K562 (cell line): ENCODE data around the gene ZNF514. TPM values are rescaled to one million over a fixed set of nuclear protein-coding genes. Genes with fewer than 3 reads are reported as not detected.

Experiments used
- ATAC-seq: fragments of 200-7000 bp; cut with Tn5 transposase; 3 replicates; pipeline ENCODE4 v1.9.1; 2020; ENCODE audit warnings: moderate library complexity
- BruUV-seq: library from RNA; stranded (reverse); fragments of 400-500 nt; replicated peaks from 2 replicates; lab custom pipeline; 2021; lab: Mats Ljungman, UMichigan
- CTCF ChIA-PET: fragments of 300-600 bp; formaldehyde crosslinking; extraction: SDS; loops from one replicate; lab custom pipeline; 2021; ENCODE audit warnings: low intra/inter-chr PET ratio; lab: Yijun Ruan, JAX
- POLR2A ChIA-PET: fragments of 300-600, 350-650 bp; sonication (Branson Sonifier 250); formaldehyde crosslinking; extraction: SDS; loops from one replicate; lab custom pipeline; 2021; ENCODE audit warnings: antibody characterized with exemption, inconsistent platforms; lab: Yijun Ruan, JAX
- DNase-seq, 4 experiments: peaks; one replicate each; pipeline versions ENCODE4 v3.0.0 to v3.0.0-alpha.2; 2011 to 2018; ENCODE audit warnings: low spot score in 3 of 4, mixed read lengths in 3 of 4; ENCODE audit errors: extremely low read depth in 1 of 4
- FAIRE-seq: peaks from 2 replicates; lab custom pipeline; 2011; peaks lifted over from hg19 to GRCh38; lab: Jason Lieb, UNC
- H2AFZ ChIP-seq: 2 replicates; pipeline ENCODE4 v1.6.0; 2011; ENCODE audit warnings: low read depth, low read length, control low read depth, inconsistent platforms
- H3K27ac ChIP-seq: fragments of 200-600 bp; 3 replicates; pipeline ENCODE4 v1.8.0; 2011; ENCODE audit warnings: low read depth, mild to moderate bottlenecking, control low read depth, inconsistent platforms, low read length, moderate library complexity, mixed read lengths; ENCODE audit errors: extremely low read depth
- H3K27me3 ChIP-seq, 2 experiments: fragments of 300-600 bp in 1 of 2; 2 replicates in 1 of 2; 3 replicates in 1 of 2; pipeline versions ENCODE4 v1.6.0 to v1.8.0; 2011; ENCODE audit warnings: inconsistent platforms in 2 of 2, low read length in 2 of 2, mild to moderate bottlenecking in 1 of 2, mixed read lengths in 1 of 2, moderate library complexity in 1 of 2; ENCODE audit not compliant: control insufficient read depth in 2 of 2, insufficient read depth in 2 of 2
- H3K36me3 ChIP-seq: fragments of 300-600 bp; 3 replicates; pipeline ENCODE4 v1.8.0; 2011; ENCODE audit warnings: mild to moderate bottlenecking, low read length, inconsistent platforms; ENCODE audit not compliant: control insufficient read depth, insufficient read depth
- H3K4me1 ChIP-seq, 2 experiments: fragments of 200-600 bp in 1 of 2; replicated peaks in 1 of 2; 2 replicates in 1 of 2; 3 replicates in 1 of 2; pipeline versions ENCODE4 v1.5.1 to v1.8.0; 2011; ENCODE audit warnings: inconsistent platforms in 2 of 2, low read length in 2 of 2, mild to moderate bottlenecking in 1 of 2, mixed read lengths in 1 of 2, moderate library complexity in 1 of 2; ENCODE audit not compliant: control insufficient read depth in 2 of 2, insufficient read depth in 2 of 2
- H3K4me2 ChIP-seq: 2 replicates; pipeline ENCODE4 v1.6.1; 2011; ENCODE audit warnings: low read length, control low read depth, inconsistent platforms, mixed read lengths; ENCODE audit not compliant: insufficient read depth
- H3K4me3 ChIP-seq: fragments of 200-600 bp; sonication (generic), shearing (Covaris generic); 2 replicates; pipeline ENCODE4 v1.5.1; 2016; ENCODE audit warnings: control low read depth, inconsistent platforms
- H3K79me2 ChIP-seq: fragments of 200-600 bp; 3 replicates; pipeline ENCODE4 v1.8.0; 2011; ENCODE audit warnings: low read length, inconsistent platforms; ENCODE audit not compliant: control insufficient read depth, insufficient read depth
- H3K9ac ChIP-seq, 2 experiments: 2 replicates each; pipeline versions ENCODE4 v1.6.0 to v1.6.1; 2011; ENCODE audit warnings: low read depth in 2 of 2, low read length in 2 of 2, control low read depth in 1 of 2, inconsistent platforms in 1 of 2, mild to moderate bottlenecking in 1 of 2, mixed read lengths in 1 of 2; ENCODE audit not compliant: insufficient read depth in 1 of 2
- H3K9me1 ChIP-seq: one replicate; pipeline ENCODE4 v1.6.0; 2011; ENCODE audit warnings: inconsistent platforms, mild to moderate bottlenecking, low read length, moderate library complexity; ENCODE audit not compliant: control insufficient read depth, insufficient read depth
- H3K9me3 ChIP-seq: replicated peaks from 2 replicates; pipeline ENCODE4 v1.5.1; 2011; ENCODE audit warnings: low read depth, low read length, inconsistent platforms; ENCODE audit not compliant: control insufficient read depth, insufficient read depth
- H4K20me1 ChIP-seq: replicated peaks from 2 replicates; pipeline ENCODE4 v1.6.1; 2011; ENCODE audit warnings: low read length, inconsistent platforms, mixed read lengths; ENCODE audit not compliant: control insufficient read depth, insufficient read depth
- CREBBP ChIP-seq: IDR thresholded peaks from one replicate; pipeline ENCODE4 v1.6.1; 2012; ENCODE audit warnings: low read depth, mild to moderate bottlenecking, control low read depth, inconsistent platforms, low read length
- NFE2 ChIP-seq: IDR thresholded peaks from 2 replicates; pipeline ENCODE4 v1.6.1; 2014; ENCODE audit warnings: antibody characterized with exemption, low read depth
- PTTG1 ChIP-seq: fragments of 450-650 bp; IDR thresholded peaks from 2 replicates; pipeline ENCODE4 v1.6.1; 2016; ENCODE audit warnings: low read depth, mild to moderate bottlenecking, missing genetic modification characterization, missing compliant biosample characterization
- RBFOX2 ChIP-seq: fragments of 200-400 bp; formaldehyde crosslinking; IDR thresholded peaks from 2 replicates; pipeline ENCODE4 v1.6.1; 2017; ENCODE audit warnings: low read depth, mild to moderate bottlenecking, low read length, moderate library complexity
- TCFL5 ChIP-seq: fragments of 250-450 bp; sonication (Bioruptor Pico); conservative IDR thresholded peaks from 2 replicates; pipeline ENCODE4 v1.6.1; 2021; ENCODE audit warnings: mild to moderate bottlenecking, moderate library complexity, matching md5 sums
- THAP7 ChIP-seq: fragments of 250-450 bp; sonication (Bioruptor Pico); IDR thresholded peaks from 2 replicates; pipeline ENCODE4 v1.5.0; 2021
- ZFP36 ChIP-seq: fragments of 150-350 bp; IDR thresholded peaks from 2 replicates; pipeline ENCODE4 v1.6.1; 2018; ENCODE audit warnings: low read length, low read depth; ENCODE audit not compliant: partially characterized antibody
- ZNF512 ChIP-seq: IDR thresholded peaks from 2 replicates; pipeline ENCODE4 v1.6.1; 2016; ENCODE audit warnings: missing genetic modification characterization, missing compliant biosample characterization
- ZNF780A ChIP-seq: fragments of 250-450 bp; sonication (Bioruptor Pico); IDR thresholded peaks from 2 replicates; pipeline ENCODE4 v1.5.0; 2021; ENCODE audit warnings: mild to moderate bottlenecking
- WGBS: fragments of 100-300 bp; shearing (Covaris generic); methylation state at CpG from one replicate; pipeline ENCODE4 v1.1.6; 2016; ENCODE audit warnings: low coverage, mixed read lengths; ENCODE audit not compliant: insufficient coverage; ENCODE audit errors: missing lambda C conversion rate; 5-methylcytosine and 5-hydroxymethylcytosine counted together
- in situ Hi-C: fragments of 300-500 bp; cut with MboI; formaldehyde crosslinking; loops from 4 replicates; pipeline ENCODE4 v1.15.0; 2018; ENCODE audit warnings: inconsistent platforms, mixed read lengths
- intact Hi-C: fragments of 100-400 bp; cut with micrococcal nuclease; formaldehyde crosslinking; loops from 2 replicates; pipeline ENCODE4 v1.14.2; 2022
- polyA plus RNA-seq, 8 experiments: library from polyadenylated mRNA; depleted of rRNA in 4 of 8; stranded (reverse) in 5 of 8; unstranded in 3 of 8; fragments of >200 nt; fragmentation: Nextera tagmentation in 2 of 8; fragmentation: Illumina TruSeq in 1 of 8; extraction: Ambion mirVana in 2 of 8; extraction: Trizol in 1 of 8; gene quantifications; 2 replicates each; pipeline versions ENCODE4 v1.2.1 to v1.2.3, GENCODE V29; 2011 to 2014; ENCODE audit warnings: inconsistent platforms in 1 of 8, missing spikeins in 1 of 8
- total RNA-seq, 7 experiments: library from RNA; depleted of rRNA in 6 of 7; stranded (reverse); fragments of >200 nt in 6 of 7; fragmentation: Illumina TruSeq in 2 of 7; extraction: Trizol in 2 of 7; gene quantifications; 2 replicates each; pipeline versions ENCODE4 v1.2.1 to v1.2.3, GENCODE V29; 2011 to 2021; ENCODE audit warnings: low replicate concordance in 1 of 7

Gene ZNF514
- total and polyA plus RNA-seq, 9 of the 15 experiments (the other 6 are each of a cell fraction or from before 2014, with no cell fraction given): 7.5 to 17.7 (median 11.4) TPM

GRCh38 chr2:95206096-95206495 is 46.4 kb upstream of the ZNF514 start (continued):
- TF ChIP-seq ZNF512 (tag) (no peak), THAP7 (CRISPR knock-in tag) (no peak), ZFP36 (no peak), CREBBP (no peak), PTTG1 (tag) (no peak), NFE2 (no peak), ZNF780A (no peak)

GRCh38 chr2:95204396-95204795 is 44.7 kb upstream of the ZNF514 start:
- TF ChIP-seq RBFOX2 (no peak), TCFL5 (CRISPR knock-in tag) (no peak)
- CTCF ChIA-PET: no interaction called here

More at GRCh38 chr2:95204396-95204795, 44.7 kb upstream of the ZNF514 start:
- H3K27ac ChIP-seq: no peak overlapping the region
- peaks cover 0 to 11% of the 10 kb centered on the region in 2 experiments; a peak in 2 of 5 replicates for H3K27me3 ChIP-seq
- DNase-seq: no peak
- no TSS peak for BruUV-seq
- in situ Hi-C loops: no loop called here
- no peaks in the 10 kb centered on the region for H3K79me2 ChIP-seq
- no peaks in the 10 kb centered on the region for H4K20me1 ChIP-seq
- WGBS: 3% methylated on average over 2 of the region's 2 CpGs
- no peak overlapping the region for H2AFZ ChIP-seq
- no peak overlapping the region for H3K9ac ChIP-seq
- H3K4me3 ChIP-seq: no peak overlapping the region
- H3K9me1 ChIP-seq: no peaks in the 10 kb centered on the region
- ATAC-seq: no peak
- intact Hi-C loops: no loop called here
- H3K9me3 ChIP-seq: no peaks in the 10 kb centered on the region
- H3K4me1 ChIP-seq: peaks cover 0 to 10% of the 10 kb centered on the region in 2 experiments; a peak in 2 of 5 replicates
- no peaks in the 10 kb centered on the region for H3K36me3 ChIP-seq
- no peak overlapping the region for H3K4me2 ChIP-seq
- no peak for FAIRE-seq
- POLR2A ChIA-PET: no interaction called here
